PFSK-1 (cell line): ENCODE results near the gene MEI1.
A peak's percentile ranks its signal among the peaks of the same experiment; 100 is the strongest.

ENCODE experiments used
- FOXP2 ChIP-seq: optimal IDR thresholded peaks from 2 replicates; pipeline ENCODE3; 2011; ENCODE audit warnings: borderline replicate concordance, control low read depth, inconsistent platforms; ENCODE audit not compliant: insufficient read depth; ENCODE audit errors: extremely low read length, extremely low read depth
- POLR2AphosphoS5 ChIP-seq: IDR thresholded peaks from 2 replicates; pipeline ENCODE4 v1.6.1; 2012; ENCODE audit warnings: low read depth, mild to moderate bottlenecking, control low read depth, low read length, moderate library complexity
- SIN3A ChIP-seq: IDR thresholded peaks from 2 replicates; pipeline ENCODE4 v1.6.1; 2012; ENCODE audit warnings: mild to moderate bottlenecking, low read length, moderate library complexity, borderline replicate concordance; ENCODE audit not compliant: insufficient read depth
- TAF1 ChIP-seq: IDR thresholded peaks from 2 replicates; pipeline ENCODE4 v1.6.1; 2012; ENCODE audit warnings: low read length, control low read depth, borderline replicate concordance; ENCODE audit not compliant: insufficient read depth
- TF ChIP-seq, protein P1 (sequence below), 2 experiments: IDR thresholded peaks; 2 replicates each; pipeline versions ENCODE4 v1.6.1 to v1.8.0; 2011 to 2012; ENCODE audit warnings: low read depth in 2 of 2, low read length in 2 of 2, control low read depth in 1 of 2, inconsistent platforms in 1 of 2, mild to moderate bottlenecking in 1 of 2, moderate library complexity in 1 of 2; ENCODE audit not compliant: insufficient read depth in 1 of 2

The MEI1 gene

DNA sequence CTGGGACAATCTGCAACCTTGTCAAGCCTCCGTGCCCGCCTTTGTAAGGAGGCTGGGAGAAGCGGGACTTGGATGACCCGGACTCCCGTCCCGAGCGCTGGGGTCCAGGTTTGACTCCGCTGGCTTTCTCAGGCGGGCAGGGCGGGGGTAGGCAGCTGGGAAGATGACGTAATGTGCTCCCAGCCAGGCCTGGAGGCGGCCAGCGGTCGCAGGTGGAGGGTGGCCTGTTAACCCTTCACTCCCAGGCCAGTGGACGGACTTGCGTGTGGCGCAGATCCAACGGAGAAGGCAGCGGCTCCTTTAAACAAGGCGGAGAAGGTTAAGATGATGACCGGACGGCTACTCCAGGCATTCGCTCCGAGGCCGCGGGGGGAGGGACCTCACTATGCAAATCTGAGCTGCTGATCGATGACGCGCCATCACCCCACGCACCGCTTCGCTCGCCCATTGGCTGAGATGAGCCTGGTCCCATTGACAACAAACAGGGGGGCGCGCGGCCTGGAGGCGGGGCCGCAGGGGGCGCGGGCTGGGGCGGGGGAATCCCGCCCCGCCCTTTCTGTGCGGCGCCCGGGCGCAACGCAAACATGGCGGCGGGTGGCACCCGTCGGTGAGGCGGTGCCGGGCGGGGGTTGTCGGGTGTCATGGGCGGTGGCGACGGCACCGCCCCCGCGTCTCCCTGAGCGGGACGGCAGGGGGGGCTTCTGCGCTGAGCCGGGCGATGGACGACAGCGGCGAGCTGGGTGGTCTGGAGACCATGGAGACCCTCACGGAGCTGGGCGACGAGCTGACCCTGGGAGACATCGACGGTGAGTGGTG is 133.5 kb downstream of the MEI1 start, which contains the start of gene SREBF2:
SREBF2 (plus strand) TSS at position 553 of the 816 bp plus-strand sequence; CDS start at position 719, 166 bp downstream.
- no peak for TF ChIP-seq TAF1
- peak; percentile 39; the same call in 1 of the 2 replicates for TF ChIP-seq POLR2AphosphoS5
- peak; percentile 83 for TF ChIP-seq FOXP2
- TF ChIP-seq, protein P1, sequence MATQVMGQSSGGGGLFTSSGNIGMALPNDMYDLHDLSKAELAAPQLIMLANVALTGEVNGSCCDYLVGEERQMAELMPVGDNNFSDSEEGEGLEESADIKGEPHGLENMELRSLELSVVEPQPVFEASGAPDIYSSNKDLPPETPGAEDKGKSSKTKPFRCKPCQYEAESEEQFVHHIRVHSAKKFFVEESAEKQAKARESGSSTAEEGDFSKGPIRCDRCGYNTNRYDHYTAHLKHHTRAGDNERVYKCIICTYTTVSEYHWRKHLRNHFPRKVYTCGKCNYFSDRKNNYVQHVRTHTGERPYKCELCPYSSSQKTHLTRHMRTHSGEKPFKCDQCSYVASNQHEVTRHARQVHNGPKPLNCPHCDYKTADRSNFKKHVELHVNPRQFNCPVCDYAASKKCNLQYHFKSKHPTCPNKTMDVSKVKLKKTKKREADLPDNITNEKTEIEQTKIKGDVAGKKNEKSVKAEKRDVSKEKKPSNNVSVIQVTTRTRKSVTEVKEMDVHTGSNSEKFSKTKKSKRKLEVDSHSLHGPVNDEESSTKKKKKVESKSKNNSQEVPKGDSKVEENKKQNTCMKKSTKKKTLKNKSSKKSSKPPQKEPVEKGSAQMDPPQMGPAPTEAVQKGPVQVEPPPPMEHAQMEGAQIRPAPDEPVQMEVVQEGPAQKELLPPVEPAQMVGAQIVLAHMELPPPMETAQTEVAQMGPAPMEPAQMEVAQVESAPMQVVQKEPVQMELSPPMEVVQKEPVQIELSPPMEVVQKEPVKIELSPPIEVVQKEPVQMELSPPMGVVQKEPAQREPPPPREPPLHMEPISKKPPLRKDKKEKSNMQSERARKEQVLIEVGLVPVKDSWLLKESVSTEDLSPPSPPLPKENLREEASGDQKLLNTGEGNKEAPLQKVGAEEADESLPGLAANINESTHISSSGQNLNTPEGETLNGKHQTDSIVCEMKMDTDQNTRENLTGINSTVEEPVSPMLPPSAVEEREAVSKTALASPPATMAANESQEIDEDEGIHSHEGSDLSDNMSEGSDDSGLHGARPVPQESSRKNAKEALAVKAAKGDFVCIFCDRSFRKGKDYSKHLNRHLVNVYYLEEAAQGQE (IDR thresholded peaks at IDR 0.05; ENCODE audit: insufficient read depth in 1 of 2, low read depth in 2 of 2, low read length in 2 of 2), result peak in 1 of 2 experiments; percentile 53; a peak in 1 of 4 replicates
- TF ChIP-seq SIN3A, result 0 out of 2 replicates have a peak, but pooled peaks have one; percentile 69

DNA sequence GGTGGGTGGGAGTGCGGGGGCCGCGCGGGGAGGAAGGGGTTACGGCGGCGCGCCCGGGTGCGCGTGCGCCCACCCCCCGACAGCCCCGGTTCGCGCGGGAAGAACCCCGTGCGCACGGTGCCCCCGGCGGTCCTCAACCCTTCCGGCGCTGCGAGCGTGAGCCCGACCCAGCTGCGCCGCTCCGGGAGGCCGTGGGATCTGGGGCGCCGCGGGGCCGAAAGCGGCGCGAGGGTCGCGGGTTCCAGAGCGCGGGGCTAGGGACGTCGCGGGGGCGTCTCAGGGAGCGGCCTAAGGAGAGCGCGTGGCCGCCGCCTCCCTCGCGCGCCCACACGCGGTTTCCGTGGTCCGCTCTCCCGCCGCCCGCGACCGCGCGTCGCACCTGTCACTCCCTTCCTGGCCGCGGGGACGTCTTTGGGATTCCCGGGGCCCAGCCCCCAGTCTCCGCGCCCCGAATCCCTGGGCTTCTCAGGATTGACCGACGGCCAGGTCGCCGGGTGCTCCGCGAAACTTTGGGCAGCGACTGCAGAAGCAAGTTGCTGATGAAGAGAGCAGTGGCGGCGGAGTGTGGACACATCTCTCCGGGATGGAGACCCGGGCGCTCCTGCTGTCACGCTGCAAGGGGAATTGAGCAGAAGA is 134.2 kb downstream of the MEI1 start:
- TF ChIP-seq, protein P1 (IDR thresholded peaks at IDR 0.05; ENCODE audit: insufficient read depth in 1 of 2, low read depth in 2 of 2, low read length in 2 of 2), result no peak

DNA sequence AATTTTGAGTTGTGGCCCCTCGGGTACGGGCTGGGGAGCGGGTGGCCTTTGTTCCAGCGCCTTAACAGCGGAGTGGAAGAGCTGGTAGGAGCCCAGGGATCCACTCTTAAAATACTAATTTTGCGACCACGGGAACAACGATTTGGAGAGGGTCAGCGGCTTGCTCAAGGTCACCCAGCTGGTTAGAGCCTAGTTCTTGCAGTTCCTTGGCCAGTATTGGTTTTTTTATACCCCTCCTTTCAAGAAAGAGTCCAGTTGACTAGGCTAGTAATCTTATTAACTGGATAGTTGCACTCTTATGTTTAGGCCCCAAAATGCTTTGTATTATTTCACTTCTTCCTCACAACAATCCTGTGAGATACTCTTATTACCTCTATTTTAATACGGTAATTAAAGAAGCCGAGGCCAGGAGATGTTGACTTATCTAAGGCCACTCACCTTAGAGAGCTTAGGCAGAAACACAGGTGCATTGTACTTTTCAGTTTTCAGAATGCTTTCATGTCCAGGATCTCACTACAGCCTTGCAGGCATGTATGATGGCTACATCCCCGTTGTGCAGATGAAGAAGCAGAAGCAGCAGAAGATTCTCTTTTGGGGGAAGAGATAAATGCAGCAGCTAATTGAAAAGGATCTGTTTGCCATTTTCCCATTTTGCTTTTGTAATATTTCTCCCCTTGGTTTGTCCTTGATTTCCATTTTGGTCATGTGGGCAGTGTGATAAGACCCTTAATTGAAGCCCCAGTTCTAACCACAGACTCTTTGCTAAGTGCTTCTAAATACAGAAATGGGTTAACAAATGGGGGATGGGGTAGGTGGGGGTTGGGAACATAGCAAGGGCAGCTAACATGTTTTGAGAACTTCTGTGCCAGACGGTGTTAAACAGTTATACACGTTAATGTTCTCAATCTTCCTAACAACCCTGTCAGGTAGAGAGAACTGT is 135.0 kb downstream of the MEI1 start:
- TF ChIP-seq POLR2AphosphoS5 (no peak), FOXP2 (no peak), TAF1 (no peak), SIN3A (no peak)
- TF ChIP-seq, protein P1 (IDR thresholded peaks at IDR 0.05; ENCODE audit: insufficient read depth in 1 of 2, low read depth in 2 of 2, low read length in 2 of 2), result no peak

DNA sequence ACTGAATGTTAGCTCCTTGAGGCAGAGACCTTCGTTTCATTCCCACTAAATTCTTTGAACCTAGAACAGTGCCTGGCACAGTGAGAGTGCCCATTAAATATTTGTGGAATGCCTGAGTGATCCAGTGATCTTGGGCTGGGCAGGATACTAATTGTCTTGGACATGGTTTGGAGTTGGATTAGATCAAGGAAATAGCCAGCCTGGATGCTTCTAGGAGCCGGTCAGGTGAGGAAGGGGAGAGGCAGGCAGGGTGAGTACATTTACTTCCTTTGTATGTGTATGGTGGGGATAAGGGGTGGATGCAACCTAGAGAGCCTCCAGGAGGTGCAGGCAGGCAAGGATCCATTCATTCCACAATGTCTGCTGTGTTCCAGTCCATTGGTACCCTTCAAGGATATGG is 137.2 kb downstream of the MEI1 start:
- no peak for TF ChIP-seq TAF1

DNA sequence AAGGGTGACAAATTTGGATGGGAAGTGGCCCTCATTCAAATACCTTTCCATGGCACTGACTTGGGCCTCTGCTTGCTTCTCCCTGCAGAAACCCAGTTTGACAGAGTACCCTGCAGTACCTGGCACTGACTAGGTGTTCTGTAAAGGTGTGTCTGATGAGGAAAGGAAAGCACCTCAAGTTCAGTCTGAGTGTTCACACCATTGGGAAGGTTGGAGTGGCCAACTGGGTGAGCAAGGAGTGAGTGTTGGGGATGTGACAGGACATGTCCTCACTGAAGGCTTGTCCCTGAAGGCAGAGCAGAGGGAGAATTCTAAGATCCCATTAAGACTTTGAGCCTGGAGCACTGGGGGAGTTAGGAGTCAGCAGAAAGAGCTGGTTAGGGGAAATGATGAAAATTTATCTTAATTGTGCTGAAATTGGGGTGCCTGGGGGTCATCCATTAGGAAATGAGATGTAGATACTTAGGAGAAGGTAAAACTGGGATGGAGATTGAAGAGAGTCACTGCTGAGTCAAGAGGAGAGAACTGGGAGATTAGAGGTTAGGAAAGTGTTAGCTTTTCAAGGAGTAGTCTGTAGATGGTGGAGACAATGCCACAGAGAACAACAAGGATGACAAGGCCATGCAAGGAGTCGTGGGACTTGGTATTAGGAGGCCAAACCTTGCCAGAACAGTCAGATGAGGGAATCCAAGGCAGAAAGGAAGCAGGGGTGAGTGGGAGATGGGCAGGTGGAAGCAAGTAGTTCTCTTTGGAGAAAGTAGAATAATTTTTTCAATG is 139.7 kb downstream of the MEI1 start:
- TF ChIP-seq FOXP2 (no peak), SIN3A (no peak), POLR2AphosphoS5 (no peak), TAF1 (no peak)
- TF ChIP-seq, protein P1 (IDR thresholded peaks at IDR 0.05; ENCODE audit: insufficient read depth in 1 of 2, low read depth in 2 of 2, low read length in 2 of 2), result no peak
